K562 (cell line): ENCODE measurements around the gene FANCC. TPM values are rescaled to one million over a fixed set of nuclear protein-coding genes. Genes with fewer than 3 reads are reported as not detected.
"Not testable (repeated sequence)": the region's sequence is repeated elsewhere in the genome, so short reads cannot be mapped to it uniquely, and the experiment has no call there.

Experiments
- ATAC-seq: fragments of 200-7000 bp; cut with Tn5 transposase; 3 replicates; pipeline ENCODE4 v1.9.1; 2020; ENCODE audit warnings: moderate library complexity
- BruUV-seq: library from RNA; stranded (reverse); fragments of 400-500 nt; replicated peaks from 2 replicates; lab custom pipeline; 2021; lab: Mats Ljungman, UMichigan
- CTCF ChIA-PET: fragments of 300-600 bp; formaldehyde crosslinking; extraction: SDS; loops from one replicate; lab custom pipeline; 2021; ENCODE audit warnings: low intra/inter-chr PET ratio; lab: Yijun Ruan, JAX
- POLR2A ChIA-PET: fragments of 300-600, 350-650 bp; sonication (Branson Sonifier 250); formaldehyde crosslinking; extraction: SDS; loops from one replicate; lab custom pipeline; 2021; ENCODE audit warnings: antibody characterized with exemption, inconsistent platforms; lab: Yijun Ruan, JAX
- DNase-seq, 4 experiments: peaks; one replicate each; pipeline versions ENCODE4 v3.0.0 to v3.0.0-alpha.2; 2011 to 2018; ENCODE audit warnings: low spot score in 3 of 4, mixed read lengths in 3 of 4; ENCODE audit errors: extremely low read depth in 1 of 4
- FAIRE-seq: peaks from 2 replicates; lab custom pipeline; 2011; peaks lifted over from hg19 to GRCh38; lab: Jason Lieb, UNC
- H2AFZ ChIP-seq: 2 replicates; pipeline ENCODE4 v1.6.0; 2011; ENCODE audit warnings: low read depth, low read length, control low read depth, inconsistent platforms
- H3K27ac ChIP-seq: fragments of 200-600 bp; 3 replicates; pipeline ENCODE4 v1.8.0; 2011; ENCODE audit warnings: low read depth, mild to moderate bottlenecking, control low read depth, inconsistent platforms, low read length, moderate library complexity, mixed read lengths; ENCODE audit errors: extremely low read depth
- H3K27me3 ChIP-seq, 2 experiments: fragments of 300-600 bp in 1 of 2; 2 replicates in 1 of 2; 3 replicates in 1 of 2; pipeline versions ENCODE4 v1.6.0 to v1.8.0; 2011; ENCODE audit warnings: inconsistent platforms in 2 of 2, low read length in 2 of 2, mild to moderate bottlenecking in 1 of 2, mixed read lengths in 1 of 2, moderate library complexity in 1 of 2; ENCODE audit not compliant: control insufficient read depth in 2 of 2, insufficient read depth in 2 of 2
- H3K36me3 ChIP-seq: fragments of 300-600 bp; 3 replicates; pipeline ENCODE4 v1.8.0; 2011; ENCODE audit warnings: mild to moderate bottlenecking, low read length, inconsistent platforms; ENCODE audit not compliant: control insufficient read depth, insufficient read depth
- H3K4me1 ChIP-seq, 2 experiments: fragments of 200-600 bp in 1 of 2; replicated peaks in 1 of 2; 2 replicates in 1 of 2; 3 replicates in 1 of 2; pipeline versions ENCODE4 v1.5.1 to v1.8.0; 2011; ENCODE audit warnings: inconsistent platforms in 2 of 2, low read length in 2 of 2, mild to moderate bottlenecking in 1 of 2, mixed read lengths in 1 of 2, moderate library complexity in 1 of 2; ENCODE audit not compliant: control insufficient read depth in 2 of 2, insufficient read depth in 2 of 2
- H3K4me2 ChIP-seq: 2 replicates; pipeline ENCODE4 v1.6.1; 2011; ENCODE audit warnings: low read length, control low read depth, inconsistent platforms, mixed read lengths; ENCODE audit not compliant: insufficient read depth
- H3K4me3 ChIP-seq: fragments of 200-600 bp; sonication (generic), shearing (Covaris generic); 2 replicates; pipeline ENCODE4 v1.5.1; 2016; ENCODE audit warnings: control low read depth, inconsistent platforms
- H3K79me2 ChIP-seq: fragments of 200-600 bp; 3 replicates; pipeline ENCODE4 v1.8.0; 2011; ENCODE audit warnings: low read length, inconsistent platforms; ENCODE audit not compliant: control insufficient read depth, insufficient read depth
- H3K9ac ChIP-seq, 2 experiments: 2 replicates each; pipeline versions ENCODE4 v1.6.0 to v1.6.1; 2011; ENCODE audit warnings: low read depth in 2 of 2, low read length in 2 of 2, control low read depth in 1 of 2, inconsistent platforms in 1 of 2, mild to moderate bottlenecking in 1 of 2, mixed read lengths in 1 of 2; ENCODE audit not compliant: insufficient read depth in 1 of 2
- H3K9me1 ChIP-seq: one replicate; pipeline ENCODE4 v1.6.0; 2011; ENCODE audit warnings: inconsistent platforms, mild to moderate bottlenecking, low read length, moderate library complexity; ENCODE audit not compliant: control insufficient read depth, insufficient read depth
- H3K9me3 ChIP-seq: replicated peaks from 2 replicates; pipeline ENCODE4 v1.5.1; 2011; ENCODE audit warnings: low read depth, low read length, inconsistent platforms; ENCODE audit not compliant: control insufficient read depth, insufficient read depth
- H4K20me1 ChIP-seq: replicated peaks from 2 replicates; pipeline ENCODE4 v1.6.1; 2011; ENCODE audit warnings: low read length, inconsistent platforms, mixed read lengths; ENCODE audit not compliant: control insufficient read depth, insufficient read depth
- CREM ChIP-seq: IDR thresholded peaks from 2 replicates; pipeline ENCODE4 v1.6.1; 2014; ENCODE audit warnings: antibody characterized with exemption, low read depth
- KDM4B ChIP-seq, 2 experiments: fragments of 450-650 bp in 1 of 2; sonication (generic) in 1 of 2; IDR thresholded peaks; 2 replicates each; pipeline ENCODE4 v1.6.1; 2016 to 2017; ENCODE audit warnings: borderline replicate concordance in 2 of 2, antibody characterized with exemption in 1 of 2, low read depth in 1 of 2, mild to moderate bottlenecking in 1 of 2
- KLF16 ChIP-seq: IDR thresholded peaks from 2 replicates; pipeline ENCODE4 v1.6.1; 2016; ENCODE audit warnings: antibody characterized with exemption
- MAFF ChIP-seq: IDR thresholded peaks from 2 replicates; pipeline ENCODE4 v1.6.1; 2012; ENCODE audit warnings: low read length, improper control_type of control experiment
- MTA2 ChIP-seq: fragments of 450-650 bp; IDR thresholded peaks from 2 replicates; pipeline ENCODE4 v1.6.1; 2016; ENCODE audit warnings: low read depth
- NFYB ChIP-seq: IDR thresholded peaks from 2 replicates; pipeline ENCODE4 v1.6.1; 2011; ENCODE audit warnings: mild to moderate bottlenecking, moderate library complexity; ENCODE audit not compliant: insufficient read length; ENCODE audit errors: extremely low read depth
- NR1H2 ChIP-seq: sonication (generic); formaldehyde crosslinking; IDR thresholded peaks from 2 replicates; pipeline ENCODE4 v1.4.0; 2020; ENCODE audit warnings: mild to moderate bottlenecking, missing genetic modification reagents
- RBFOX2 ChIP-seq: fragments of 200-400 bp; formaldehyde crosslinking; IDR thresholded peaks from 2 replicates; pipeline ENCODE4 v1.6.1; 2017; ENCODE audit warnings: low read depth, mild to moderate bottlenecking, low read length, moderate library complexity
- SAFB ChIP-seq: fragments of 200-400 bp; formaldehyde crosslinking; IDR thresholded peaks from 2 replicates; pipeline ENCODE4 v1.6.1; 2017; ENCODE audit warnings: low read depth, low read length, borderline replicate concordance
- ZNF146 ChIP-seq: IDR thresholded peaks from one replicate; pipeline ENCODE4 v1.6.1; 2018; ENCODE audit warnings: missing compliant biosample characterization; ENCODE audit not compliant: unreplicated experiment
- WGBS: fragments of 100-300 bp; shearing (Covaris generic); methylation state at CpG from one replicate; pipeline ENCODE4 v1.1.6; 2016; ENCODE audit warnings: low coverage, mixed read lengths; ENCODE audit not compliant: insufficient coverage; ENCODE audit errors: missing lambda C conversion rate; 5-methylcytosine and 5-hydroxymethylcytosine counted together
- in situ Hi-C: fragments of 300-500 bp; cut with MboI; formaldehyde crosslinking; loops from 4 replicates; pipeline ENCODE4 v1.15.0; 2018; ENCODE audit warnings: inconsistent platforms, mixed read lengths
- intact Hi-C: fragments of 100-400 bp; cut with micrococcal nuclease; formaldehyde crosslinking; loops from 2 replicates; pipeline ENCODE4 v1.14.2; 2022
- polyA plus RNA-seq, 8 experiments: library from polyadenylated mRNA; depleted of rRNA in 4 of 8; stranded (reverse) in 5 of 8; unstranded in 3 of 8; fragments of >200 nt; fragmentation: Nextera tagmentation in 2 of 8; fragmentation: Illumina TruSeq in 1 of 8; extraction: Ambion mirVana in 2 of 8; extraction: Trizol in 1 of 8; gene quantifications; 2 replicates each; pipeline versions ENCODE4 v1.2.1 to v1.2.3, GENCODE V29; 2011 to 2014; ENCODE audit warnings: inconsistent platforms in 1 of 8, missing spikeins in 1 of 8
- total RNA-seq, 7 experiments: library from RNA; depleted of rRNA in 6 of 7; stranded (reverse); fragments of >200 nt in 6 of 7; fragmentation: Illumina TruSeq in 2 of 7; extraction: Trizol in 2 of 7; gene quantifications; 2 replicates each; pipeline versions ENCODE4 v1.2.1 to v1.2.3, GENCODE V29; 2011 to 2021; ENCODE audit warnings: low replicate concordance in 1 of 7
- TF ChIP-seq, protein P1 (sequence below): fragments of 450-650 bp; IDR thresholded peaks from 2 replicates; pipeline ENCODE4 v1.7.0; 2016; ENCODE audit warnings: borderline replicate concordance

Gene FANCC
- total and polyA plus RNA-seq, 9 of the 15 experiments (the other 6 are each of a cell fraction or from before 2014, with no cell fraction given) = 4.6 to 18.4 (median 14.2) TPM

DNA sequence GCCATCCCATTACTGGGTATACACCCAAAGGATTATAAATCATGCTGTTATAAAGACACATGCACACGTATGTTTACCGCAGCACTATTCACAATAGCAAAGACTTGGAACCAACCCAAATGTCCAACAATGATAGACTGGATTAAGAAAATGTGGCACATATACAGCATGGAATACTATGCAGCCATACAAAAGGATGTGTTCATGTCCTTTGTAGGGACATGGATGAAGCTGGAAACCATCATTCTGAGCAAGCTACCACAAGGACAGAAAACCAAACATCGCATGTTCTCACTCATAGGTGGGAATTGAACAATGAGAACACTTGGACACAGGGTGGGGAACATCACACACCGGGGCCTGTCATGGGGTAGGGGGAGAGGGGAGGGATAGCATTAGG lies 97.2 kb downstream of the FANCC start:
- H2AFZ ChIP-seq, H3K4me3 ChIP-seq, H3K27me3 ChIP-seq, H3K9ac ChIP-seq, DNase-seq, H3K9me3 ChIP-seq, H3K4me1 ChIP-seq, FAIRE-seq, H3K36me3 ChIP-seq, CTCF ChIA-PET, H3K79me2 ChIP-seq, intact Hi-C loops, BruUV-seq, in situ Hi-C loops, H3K9me1 ChIP-seq, H3K4me2 ChIP-seq, H4K20me1 ChIP-seq, H3K27ac ChIP-seq, POLR2A ChIA-PET, ATAC-seq: not testable (repeated sequence)
- no CpG with 5 or more reads among the region's 4 CpGs for WGBS
- TF ChIP-seq ZNF146 (CRISPR knock-in tag) = peak; percentile 31

DNA sequence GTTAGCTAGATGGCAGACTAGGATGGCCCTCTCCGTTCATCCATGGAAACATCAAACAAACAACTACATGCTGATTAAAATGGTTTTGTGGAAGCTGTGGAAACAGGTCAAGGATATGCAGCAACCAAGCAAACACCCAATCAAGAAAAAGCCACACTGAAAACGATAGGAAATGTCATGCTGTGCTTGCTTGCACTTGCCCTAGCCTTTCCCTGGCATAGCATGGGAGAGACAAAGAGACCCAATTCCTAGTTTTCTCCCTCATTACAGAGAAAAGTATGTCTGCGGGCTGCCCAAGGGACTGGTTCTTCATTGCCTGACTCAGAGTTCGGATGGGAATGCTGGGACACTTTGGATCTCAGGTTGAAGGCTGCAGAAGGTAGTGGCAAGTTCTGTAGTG lies 98.7 kb downstream of the FANCC start:
- no peaks in the 10 kb centered on the region for H3K36me3 ChIP-seq
- intact Hi-C loops = no loop called here
- POLR2A ChIA-PET = no interaction called here
- CTCF ChIA-PET = no interaction called here
- H4K20me1 ChIP-seq = no peaks in the 10 kb centered on the region
- H3K4me1 ChIP-seq = no peaks in the 10 kb centered on the region
- no peaks in the 10 kb centered on the region for H3K9me1 ChIP-seq
- H3K79me2 ChIP-seq = no peaks in the 10 kb centered on the region
- in situ Hi-C loops = no loop called here
- H3K4me3 ChIP-seq = no peak overlapping the region
- H3K9me3 ChIP-seq = no peaks in the 10 kb centered on the region
- BruUV-seq = no TSS peak
- H3K27ac ChIP-seq = no peak overlapping the region
- H3K27me3 ChIP-seq = no peaks in the 10 kb centered on the region
- no peak overlapping the region for H3K4me2 ChIP-seq
- ATAC-seq (no peak), DNase-seq (no peak), FAIRE-seq (no peak)
- no peak overlapping the region for H3K9ac ChIP-seq
- WGBS = 41% methylated on average over 4 of the region's 4 CpGs
- no peak overlapping the region for H2AFZ ChIP-seq
- TF ChIP-seq KLF16 = no peak
- no peak for TF ChIP-seq MTA2
- no peak for TF ChIP-seq NFYB
- TF ChIP-seq, protein P1, sequence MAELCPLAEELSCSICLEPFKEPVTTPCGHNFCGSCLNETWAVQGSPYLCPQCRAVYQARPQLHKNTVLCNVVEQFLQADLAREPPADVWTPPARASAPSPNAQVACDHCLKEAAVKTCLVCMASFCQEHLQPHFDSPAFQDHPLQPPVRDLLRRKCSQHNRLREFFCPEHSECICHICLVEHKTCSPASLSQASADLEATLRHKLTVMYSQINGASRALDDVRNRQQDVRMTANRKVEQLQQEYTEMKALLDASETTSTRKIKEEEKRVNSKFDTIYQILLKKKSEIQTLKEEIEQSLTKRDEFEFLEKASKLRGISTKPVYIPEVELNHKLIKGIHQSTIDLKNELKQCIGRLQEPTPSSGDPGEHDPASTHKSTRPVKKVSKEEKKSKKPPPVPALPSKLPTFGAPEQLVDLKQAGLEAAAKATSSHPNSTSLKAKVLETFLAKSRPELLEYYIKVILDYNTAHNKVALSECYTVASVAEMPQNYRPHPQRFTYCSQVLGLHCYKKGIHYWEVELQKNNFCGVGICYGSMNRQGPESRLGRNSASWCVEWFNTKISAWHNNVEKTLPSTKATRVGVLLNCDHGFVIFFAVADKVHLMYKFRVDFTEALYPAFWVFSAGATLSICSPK = no peak
- no peak for TF ChIP-seq MAFF
- no peak for TF ChIP-seq NR1H2 (CRISPR knock-in tag)
- no peak for TF ChIP-seq CREM
- no peak for TF ChIP-seq SAFB
- no peak for TF ChIP-seq KDM4B (IDR thresholded peaks at IDR 0.05; ENCODE audit: borderline replicate concordance in 2 of 2, low read depth in 1 of 2)
- no peak for TF ChIP-seq RBFOX2
